ENCODE results near the gene EOMES.
"Not testable (repeated sequence)": the region's sequence is repeated elsewhere in the genome, so short reads cannot be mapped to it uniquely, and the experiment has no call there.

Gene EOMES

DNA sequence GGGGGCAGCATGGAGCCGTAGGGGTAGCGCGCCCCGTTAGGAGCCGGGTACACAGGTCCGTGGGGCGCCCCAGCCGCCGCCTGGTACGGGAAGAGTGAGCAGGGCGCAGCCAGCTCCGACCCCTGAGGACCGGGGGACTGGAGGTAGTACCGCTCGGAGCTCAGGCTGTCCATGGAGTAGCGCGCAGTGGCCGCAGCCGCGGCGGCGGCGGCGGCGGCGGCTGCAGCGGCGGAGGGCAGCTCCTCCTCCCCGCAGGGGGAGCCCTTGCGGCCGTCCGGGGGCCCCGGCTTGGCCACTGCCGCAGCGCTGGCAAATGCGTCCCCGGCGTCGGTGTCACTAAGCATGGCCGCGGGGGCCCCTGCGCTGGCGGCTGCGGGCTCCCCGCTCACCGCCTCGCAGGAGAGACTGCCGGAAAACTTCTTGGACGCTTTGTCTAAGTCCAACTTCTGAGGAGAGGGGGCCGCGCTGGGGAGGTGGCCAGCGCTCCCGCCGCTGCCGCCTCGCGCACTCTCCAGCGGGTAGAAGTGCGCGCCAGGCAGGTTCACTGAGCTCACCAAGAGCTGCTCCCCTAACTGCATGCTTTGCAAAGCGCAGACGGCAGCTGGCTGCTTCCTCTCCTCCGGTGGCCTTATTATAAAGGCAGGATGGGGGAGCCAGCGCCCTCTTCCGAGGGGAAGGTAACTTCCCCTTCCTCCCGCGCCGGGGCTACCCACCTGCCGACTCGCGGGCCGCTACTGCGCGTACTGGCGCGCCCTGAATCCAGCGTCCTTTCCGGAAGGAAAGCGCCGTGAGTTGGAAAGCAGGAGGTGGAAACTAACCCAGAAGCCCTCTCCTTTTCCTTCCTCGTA is at the start of gene EOMES:
TSS of gene EOMES (minus strand) at position 607 of the 848 bp plus-strand sequence. CDS start at position 578, 29 bp downstream.
- DNase-seq, result peak; percentile 48

DNA sequence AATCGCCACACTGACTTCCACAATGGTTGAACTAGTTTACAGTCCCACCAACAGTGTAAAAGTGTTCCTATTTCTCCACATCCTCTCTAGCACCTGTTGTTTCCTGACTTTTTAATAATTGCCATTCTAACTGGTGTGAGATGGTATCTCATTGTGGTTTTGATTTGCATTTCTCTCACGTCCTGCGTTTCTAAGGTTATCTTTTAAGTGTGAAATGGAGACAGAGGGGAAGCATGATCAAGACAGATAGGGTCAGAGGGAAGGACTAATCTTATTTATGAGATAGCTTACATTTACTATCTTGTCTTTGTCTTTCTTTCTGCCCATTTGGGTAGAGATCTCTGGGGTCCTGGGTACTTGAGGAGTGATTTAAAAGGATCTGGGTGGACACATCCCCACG is 48.3 kb upstream of the EOMES start:
- not testable (repeated sequence) for DNase-seq

DNA sequence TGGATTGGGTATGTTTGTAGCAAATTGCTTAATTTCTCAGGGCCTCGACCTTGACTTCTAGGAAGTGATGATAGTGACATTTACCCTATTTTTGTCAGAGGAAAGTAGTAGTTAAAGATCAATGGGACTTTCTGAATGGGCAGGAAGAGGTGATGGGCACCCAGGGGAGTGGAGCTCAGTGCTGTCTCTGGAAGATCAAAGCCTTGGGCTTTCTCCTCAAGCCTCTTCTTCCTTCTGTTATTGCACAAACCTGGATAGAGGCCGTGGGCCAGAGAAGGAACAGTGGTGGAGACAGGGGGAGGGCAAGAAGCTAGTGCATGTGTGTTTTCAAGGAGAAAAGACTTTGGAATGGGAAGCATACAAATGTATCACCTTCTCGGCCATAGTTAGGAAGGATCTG is 44.9 kb upstream of the EOMES start:
- no peak for DNase-seq

DNA sequence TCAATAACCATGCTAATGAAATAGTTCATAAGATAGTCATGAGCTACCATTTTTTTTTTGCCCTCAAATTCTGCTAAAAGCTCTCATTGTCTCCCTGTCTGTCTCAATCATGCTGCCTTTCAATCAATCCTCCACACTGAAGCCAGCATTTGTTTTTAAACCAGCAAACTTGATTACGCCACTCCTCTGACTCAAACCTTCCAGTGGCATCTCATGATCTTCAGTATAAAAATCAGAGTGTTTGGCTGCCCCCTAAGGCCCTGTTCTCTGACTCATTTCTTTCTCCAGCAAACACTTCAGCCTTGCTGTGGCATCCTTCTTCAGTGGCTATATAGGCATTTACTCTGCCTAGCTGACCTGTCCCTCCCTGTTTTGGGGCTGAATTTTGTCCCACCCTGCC is 36.0 kb upstream of the EOMES start:
- no peak for DNase-seq

DNA sequence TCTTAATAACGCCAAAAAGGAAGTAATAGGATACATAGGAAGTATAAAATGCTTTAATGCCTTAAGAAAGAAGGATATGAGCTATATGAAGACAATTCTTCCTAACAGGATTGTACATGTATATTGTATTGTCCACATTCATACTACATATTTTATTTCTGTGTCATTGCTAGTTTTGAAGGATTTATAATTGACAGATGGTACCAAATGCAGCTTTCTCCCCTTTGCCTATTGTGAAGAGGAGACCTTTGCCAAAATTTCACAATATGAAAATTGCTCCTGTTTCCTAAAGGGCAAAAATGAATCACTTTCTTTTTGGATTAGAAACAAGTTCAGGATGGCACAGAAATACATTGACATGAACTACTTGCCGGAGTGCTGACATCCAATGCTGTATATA is 34.8 kb upstream of the EOMES start:
- no peak for DNase-seq

DNA sequence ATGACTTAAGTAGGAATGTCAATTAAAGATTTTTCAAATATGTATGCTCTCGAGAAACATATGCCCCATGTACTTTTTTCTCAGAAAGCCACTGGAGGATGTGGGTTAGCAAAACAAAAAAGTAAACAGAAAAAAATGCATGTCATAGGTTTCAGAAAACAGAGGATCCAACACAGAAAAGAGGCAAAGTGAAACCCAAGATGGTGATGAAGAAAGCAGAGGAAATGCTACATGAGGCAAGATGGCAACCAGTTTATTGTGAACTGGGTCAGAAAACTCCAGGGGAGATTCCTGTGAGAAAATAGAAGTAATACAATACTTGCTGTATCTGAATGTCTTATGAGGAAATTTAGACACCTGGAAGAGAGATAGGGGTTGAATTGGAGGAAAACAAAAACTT is 30.8 kb upstream of the EOMES start:
- DNase-seq, result no peak

DNA sequence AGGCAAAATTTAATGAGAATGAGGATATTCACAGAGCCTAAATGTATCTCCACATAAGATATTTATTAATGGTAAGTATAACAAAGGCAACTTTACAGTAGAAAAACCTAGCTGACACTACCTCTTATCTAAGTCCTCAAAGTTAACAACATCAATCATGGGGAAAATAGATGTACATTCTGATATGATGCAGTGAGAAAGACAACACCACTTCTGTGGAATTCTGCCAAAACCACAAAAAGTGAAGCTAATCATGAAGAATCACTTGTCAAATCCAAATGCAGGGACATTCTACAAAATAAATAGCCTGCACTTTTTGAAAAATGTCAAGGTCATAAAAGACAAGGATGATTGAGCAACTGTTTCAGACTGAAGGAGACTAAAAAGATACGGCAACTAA is 27.5 kb upstream of the EOMES start:
- no peak for DNase-seq

DNA sequence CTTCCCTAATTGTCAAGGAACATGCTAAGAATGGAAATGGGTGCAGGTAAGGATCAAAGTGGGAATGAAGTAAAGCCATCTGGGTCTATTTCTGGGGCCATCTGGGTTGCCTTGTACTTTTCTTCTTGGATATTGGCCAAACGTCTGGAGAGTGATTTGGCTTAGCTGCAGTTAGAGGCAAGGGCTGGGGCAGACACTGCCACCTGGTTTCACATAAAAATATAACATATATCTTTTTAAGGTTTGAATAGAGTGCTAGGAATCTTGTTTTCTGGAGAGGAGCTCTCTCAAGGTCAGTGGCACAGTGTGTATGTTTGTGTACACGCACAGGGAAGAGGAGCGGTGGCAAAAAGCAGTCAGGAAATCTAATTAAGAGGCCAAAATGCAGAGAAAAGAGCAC is 24.7 kb upstream of the EOMES start:
- no peak for DNase-seq

DNA sequence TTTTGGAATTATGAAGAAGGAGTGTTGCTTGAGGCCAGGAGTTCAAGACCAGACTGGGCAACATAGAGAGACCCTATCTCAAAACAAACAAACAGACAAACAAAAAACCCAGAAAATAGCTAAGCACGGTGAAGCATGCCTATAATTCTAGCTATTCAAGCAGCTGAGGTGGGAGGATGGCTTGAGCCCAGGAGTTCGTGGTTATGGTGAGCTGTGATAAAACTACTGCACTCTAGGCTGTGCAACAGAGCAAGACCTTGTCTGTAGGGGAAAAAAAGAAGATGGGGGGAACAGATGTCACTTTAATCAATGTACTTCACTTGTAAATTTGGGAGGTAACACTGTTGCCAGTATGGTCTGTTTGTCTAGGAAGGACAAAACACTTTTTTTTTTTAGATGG is 18.7 kb upstream of the EOMES start:
- no peak for DNase-seq

DNA sequence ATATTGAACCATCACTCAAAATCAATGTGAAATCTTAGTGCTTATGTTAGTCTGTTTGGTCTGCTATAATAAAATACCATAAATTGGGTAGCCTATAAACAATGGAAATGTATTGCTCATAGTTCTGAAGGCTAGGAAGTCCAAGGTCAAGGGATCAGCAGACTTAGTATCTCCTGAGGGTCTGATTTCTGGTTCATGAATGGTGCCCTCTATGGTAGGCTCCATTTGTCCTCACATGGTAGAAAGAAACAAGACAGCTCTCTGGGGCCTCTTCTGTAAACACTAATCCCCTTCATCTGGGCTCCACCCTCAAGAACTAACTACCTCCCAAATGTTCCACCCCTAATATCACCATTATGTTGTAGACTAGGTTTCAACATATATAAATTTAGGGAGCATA is 15.0 kb upstream of the EOMES start:
- DNase-seq, result no peak

DNA sequence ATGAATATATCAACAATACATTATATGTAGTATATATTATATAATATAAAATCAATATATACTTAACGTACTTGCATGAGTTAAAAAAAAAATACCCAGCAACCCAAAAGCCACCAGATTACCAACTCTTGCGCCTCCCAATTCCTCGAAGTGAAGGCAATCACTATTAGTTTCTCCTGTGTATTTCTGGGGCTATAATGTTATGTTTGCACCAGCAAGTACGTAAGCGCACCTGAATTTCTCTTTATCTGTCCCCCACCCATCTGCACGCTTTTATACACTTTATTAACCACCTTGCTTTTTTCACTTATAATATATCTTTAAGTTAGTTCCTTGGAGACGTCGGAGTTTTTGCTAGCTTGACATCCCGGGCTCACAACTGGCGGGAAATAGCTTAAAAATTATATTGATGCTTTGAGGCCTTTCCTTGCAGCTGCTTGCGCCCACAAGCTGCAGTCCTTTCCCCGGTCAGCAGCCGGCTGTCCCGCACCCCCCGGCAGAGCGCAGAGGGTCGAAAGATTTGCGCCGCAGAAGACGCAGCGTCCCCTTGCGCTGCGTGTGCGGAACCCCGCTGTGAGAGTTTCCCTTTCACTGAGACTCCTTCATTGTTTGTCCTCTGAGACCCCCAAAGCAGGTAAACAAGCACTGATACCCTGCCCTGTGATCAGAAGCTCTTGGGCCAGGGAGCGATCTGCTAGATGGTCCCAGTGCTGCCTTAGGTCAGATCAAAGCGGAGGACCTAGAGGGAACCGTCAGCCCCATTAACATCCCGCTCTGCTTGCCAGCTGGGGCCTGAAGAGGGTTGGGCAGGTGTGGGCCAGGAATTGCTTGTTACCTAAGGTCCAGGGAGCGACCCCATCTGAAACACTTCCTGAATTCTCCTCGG is 8.9 kb upstream of the EOMES start:
- DNase-seq, result no peak

DNA sequence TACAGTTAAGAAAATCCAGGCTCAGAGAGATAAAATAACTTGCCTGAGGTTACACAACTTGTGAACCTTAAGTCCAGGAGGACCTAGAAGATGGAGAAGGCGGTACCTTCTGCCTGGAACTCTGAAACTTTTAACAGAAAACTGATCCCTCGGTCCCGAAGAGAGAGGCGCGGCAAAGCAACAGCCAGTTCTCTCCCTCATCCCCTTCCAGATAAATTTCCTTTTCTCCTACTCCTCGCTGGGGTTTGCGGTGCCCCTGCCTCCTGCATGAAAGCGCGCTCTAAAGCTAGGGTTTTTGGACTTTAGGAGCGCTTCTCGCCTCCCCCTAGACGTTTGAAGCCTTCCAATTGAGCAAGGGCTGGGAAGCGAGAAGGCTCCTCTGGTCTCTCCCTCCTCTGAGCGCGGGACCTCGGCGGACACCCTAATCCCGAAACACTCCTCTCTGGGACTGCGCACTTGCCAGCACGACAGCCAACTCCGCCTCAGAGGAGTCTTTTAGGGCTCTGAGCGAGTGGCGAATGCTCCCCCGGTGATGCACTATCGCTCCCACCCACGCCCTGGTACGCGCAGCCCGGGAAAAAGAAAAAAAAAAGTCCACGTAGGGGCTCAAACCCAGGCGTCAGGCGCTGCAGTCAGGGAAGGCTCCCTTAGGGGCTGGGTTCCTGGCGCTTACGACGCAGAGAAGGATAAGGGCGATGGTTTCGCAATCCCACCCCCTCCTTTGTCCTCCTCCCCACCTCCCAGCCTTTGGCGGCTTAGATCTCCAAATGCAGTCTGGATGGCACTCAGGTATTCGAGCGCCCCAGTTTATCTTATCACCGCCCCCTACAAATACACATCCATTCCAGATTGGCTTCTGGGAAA is 7.9 kb upstream of the EOMES start:
- DNase-seq, result no peak

DNA sequence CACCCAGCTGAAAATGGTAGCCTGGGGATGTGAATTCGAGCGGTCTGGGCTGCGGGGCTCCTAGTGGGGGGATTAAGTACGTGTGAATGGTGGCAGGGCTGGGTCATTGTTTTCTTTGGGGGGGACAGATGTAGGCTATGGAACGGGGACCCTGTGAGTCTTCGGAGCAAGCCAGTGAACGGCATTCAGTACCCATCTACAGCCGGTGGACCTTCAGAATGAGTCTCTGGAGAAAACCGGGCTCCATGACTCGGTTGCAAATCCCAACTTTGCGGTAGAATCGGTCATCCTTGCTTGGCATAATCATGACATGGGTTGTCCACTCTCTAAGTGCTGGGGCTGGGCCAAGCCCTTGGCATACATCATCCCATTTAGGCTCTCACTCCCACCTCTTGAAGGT is 7.2 kb upstream of the EOMES start:
- no peak for DNase-seq

DNA sequence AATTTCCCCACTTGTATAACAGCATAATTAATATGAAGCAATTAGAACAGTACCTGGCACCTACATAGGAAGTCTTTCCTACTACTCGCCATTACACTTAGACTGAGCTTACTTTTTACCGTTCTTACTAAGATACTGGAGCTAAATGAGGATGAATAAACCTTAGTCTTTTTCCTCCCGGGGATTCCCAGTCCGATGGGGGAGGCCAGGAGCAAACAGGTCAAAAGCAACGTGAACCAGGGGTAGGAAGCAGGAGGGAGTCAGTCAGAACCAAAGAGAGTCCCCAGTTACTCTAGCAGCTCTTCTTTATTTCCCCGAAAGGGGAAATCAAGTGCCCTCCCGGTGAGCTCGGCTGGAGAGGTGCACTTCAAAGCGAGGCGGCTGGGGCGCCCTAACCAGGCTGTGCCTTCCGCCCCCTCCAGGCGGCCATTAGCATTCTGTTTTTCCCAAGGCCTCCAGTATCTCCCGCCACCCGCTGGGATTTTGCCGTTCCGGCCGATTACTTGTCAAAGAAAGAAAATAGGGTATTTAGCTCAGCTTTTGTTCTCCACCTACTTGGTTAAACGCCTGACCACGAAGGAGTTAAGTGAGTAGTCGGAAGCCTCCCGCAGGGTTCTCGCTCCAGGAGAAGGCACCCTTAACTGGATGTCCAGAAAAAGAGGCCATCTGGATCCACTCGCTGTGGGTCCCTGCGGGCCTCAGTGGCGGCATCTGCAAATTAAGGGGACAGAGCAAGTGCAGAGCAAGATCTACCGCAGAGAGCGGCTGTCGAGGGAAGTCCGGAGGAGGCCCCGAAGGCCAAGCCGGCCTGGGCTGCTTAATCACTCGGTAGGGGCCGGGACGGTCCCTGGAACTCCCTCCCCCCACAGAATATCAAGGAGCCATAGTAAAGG is 6.3 kb upstream of the EOMES start:
- DNase-seq, result no peak

DNA sequence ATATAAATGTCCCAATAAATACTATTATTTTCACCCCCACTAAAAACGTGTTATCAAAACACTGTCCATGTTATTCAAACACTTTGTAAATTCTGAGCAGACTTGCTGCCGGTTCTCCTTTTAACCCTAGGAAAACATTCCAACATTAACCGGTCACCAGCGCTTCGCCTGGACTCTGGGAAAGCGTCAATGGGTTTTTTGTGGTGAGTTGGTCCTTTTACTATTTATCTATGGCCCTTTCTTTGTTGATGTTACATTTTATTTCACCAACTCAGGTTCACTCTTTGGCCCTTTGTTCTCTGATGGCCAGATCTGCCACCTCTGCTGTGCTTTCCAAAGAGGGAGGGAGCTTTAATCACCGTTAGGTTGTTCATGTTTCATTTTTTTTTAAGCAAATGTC is 4.1 kb upstream of the EOMES start:
- DNase-seq, result no peak

DNA sequence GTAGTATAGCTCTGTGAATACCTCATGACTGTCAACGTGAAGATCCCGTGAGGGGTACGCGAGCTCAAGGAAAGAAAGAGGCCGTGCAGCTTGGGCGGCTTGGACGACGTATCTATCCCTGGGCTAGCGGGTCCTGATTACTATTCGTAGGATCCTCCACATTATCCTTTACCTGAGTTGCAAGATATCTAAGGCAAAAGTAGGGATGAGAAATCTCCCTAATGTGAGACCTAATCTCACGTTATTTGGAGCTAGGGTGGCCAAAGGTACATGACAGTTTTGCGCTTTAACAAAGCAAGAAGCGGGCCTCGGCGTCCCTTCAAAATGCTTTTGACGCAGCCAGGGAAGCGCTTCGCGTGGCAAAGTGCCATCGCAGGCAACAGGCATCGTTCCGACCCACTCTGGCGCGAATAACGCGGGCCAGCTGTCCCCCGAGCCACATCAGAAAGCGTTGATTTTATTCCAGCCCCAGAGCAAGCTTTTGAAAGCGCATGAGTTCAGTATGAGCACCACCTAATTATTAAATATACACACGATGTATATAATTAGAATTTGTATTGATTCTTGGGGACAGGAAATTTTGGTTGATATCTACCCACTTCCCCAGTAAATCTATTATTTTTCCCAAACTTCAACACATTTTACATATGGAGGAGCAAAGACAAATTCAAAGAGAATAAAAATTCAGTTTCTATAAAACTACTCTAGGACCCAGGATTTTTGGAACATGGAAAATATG is 2.5 kb upstream of the EOMES start:
- no peak for DNase-seq

DNA sequence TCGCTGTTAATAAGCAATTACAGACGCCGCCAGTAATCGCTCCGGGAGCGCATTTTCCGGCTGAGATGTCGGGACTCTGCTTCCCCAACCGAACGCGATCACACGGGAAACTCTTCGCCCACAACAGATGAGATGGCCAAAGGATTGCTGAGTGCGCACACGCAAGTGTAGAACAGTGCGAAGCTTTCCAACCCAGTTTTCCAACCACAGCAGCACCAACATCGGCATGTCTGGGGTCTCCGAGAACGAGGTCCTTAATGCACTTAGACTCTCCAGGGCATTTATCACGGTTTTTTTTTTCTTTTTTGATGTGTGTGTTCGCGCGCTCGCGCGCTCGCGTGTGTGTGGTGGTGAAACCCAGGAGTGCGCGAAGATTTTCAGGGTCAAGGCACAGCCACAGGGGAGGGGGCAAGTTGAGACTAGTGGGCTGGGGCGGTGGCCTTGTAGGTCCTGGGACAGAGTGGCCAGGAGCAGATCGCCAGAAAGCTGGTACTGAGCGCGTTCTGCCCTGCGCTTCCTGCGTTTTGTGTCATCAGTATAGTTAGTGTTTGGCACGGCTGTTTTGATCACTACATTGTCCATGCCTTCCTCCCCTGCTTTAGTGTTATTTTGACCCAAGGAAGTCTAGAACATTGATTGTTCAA is 1.8 kb upstream of the EOMES start:
- DNase-seq, result no peak

DNA sequence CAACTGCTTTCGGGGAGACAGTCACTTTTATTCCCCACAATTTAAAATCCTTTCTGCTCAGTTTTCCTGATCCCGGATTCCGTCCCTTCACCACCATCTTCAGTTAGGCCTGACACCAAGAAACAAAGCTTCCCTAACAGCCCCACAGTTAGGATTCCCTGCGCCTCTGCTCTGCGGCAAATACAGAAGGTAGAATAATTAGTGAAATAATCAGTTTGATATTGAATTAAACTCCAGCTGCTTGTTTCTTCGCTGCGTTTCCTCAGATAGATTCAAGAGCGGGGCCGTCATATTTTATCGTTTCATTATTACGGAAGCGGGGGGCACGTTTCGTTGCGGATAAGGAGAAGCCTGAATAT is 1.3 kb upstream of the EOMES start:
- DNase-seq, result no peak

DNA sequence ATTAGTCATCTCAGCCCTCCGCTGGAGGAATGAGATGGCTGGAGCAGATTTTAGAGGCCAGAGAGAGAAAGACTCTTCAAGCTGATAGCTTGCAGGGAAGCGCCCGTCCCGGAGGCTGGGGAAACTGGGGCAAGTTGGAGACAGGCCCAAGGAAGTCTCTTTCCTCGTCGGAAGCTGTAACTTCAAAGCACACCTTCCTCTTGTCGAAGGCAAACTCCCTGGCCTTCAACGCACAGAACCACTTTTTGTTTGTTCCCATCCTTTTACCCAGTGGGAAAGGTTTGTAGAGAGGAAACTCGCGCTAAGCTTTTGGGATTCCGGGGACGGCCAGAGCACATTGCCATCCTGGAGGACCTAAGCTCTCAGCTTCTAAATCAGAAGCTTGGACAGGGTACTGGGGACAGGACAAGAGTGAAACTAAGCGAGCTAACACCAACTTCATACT is 900 bp upstream of the EOMES start:
- no peak for DNase-seq

DNA sequence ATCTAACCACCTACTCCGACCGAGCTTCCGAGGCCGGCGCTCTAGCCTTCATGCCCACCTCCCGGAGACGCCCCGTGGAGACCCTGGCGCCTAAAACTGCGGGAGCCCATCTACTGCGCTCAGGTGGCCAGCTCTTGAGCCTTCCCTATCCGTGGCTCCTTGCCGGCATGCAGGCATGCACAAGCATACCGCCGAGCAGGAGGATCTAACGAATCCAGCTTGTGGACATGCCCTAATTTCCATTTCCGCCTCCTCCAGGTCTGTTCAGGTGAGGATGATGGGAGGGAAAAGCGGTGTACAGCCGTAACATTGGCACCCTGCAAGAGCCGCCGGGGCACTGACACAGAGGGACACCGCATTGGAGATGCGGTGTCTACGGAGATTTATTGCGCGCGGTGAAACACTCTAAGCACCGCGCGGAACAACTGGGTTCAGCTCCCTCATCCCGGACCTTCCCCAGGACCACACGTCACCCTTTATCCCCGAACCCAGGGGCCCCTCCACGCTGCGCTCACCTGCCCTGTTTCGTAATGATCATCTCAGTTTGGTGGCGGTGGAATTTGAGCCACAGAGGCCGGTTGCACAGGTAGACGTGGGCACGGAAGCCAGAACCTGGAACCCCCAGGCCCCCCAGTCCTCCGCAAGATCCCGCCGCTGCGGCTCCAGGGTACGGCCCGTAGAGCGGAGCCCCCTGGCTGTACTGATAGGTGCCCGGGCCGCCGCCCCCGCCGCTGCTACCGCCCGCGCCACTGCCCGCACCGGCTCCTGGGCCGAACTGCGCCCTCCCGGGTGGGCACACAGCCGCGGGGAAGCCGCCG is 1.0 kb downstream of the EOMES start:
- DNase-seq, result no peak

All from NCI-H1436 (cell line).